HepG2 (cell line): ENCODE results near the gene PMM2. TPM values are rescaled to one million over a fixed set of nuclear protein-coding genes. Genes with fewer than 3 reads are reported as not detected.
A peak's percentile ranks its signal among the peaks of the same experiment; 100 is the strongest.

Experiments used
- AGO2 ChIP-seq: fragments of 200-400 bp; formaldehyde crosslinking; optimal IDR thresholded peaks from 2 replicates; pipeline ENCODE3; 2017; ENCODE audit warnings: mild to moderate bottlenecking, low read depth, low read length, moderate library complexity
- HOXA3 ChIP-seq: sonication (generic); formaldehyde crosslinking; IDR thresholded peaks from 2 replicates; pipeline ENCODE4 v1.5.0; 2020; ENCODE audit warnings: missing genetic modification reagents
- NCOA1 ChIP-seq: sonication (generic); formaldehyde crosslinking; IDR thresholded peaks from 2 replicates; pipeline ENCODE4 v1.9.0; 2021; ENCODE audit warnings: missing genetic modification reagents
- SOX6 ChIP-seq, 2 experiments: fragments of 450-650 bp in 1 of 2; sonication (generic) in 1 of 2; formaldehyde crosslinking in 1 of 2; IDR thresholded peaks; 2 replicates each; pipeline versions ENCODE4 v1.4.0 to v1.6.1; 2017 to 2020; ENCODE audit warnings: antibody characterized with exemption in 1 of 2, mild to moderate bottlenecking in 1 of 2, missing genetic modification reagents in 1 of 2
- SUZ12 ChIP-seq: fragments of 150-350 bp; IDR thresholded peaks from 2 replicates; pipeline ENCODE4 v1.6.1; 2014; ENCODE audit warnings: low read depth, low read length
- ZFYVE20 ChIP-seq: sonication (generic); formaldehyde crosslinking; IDR thresholded peaks from 2 replicates; pipeline ENCODE4 v1.8.0; 2023; ENCODE audit warnings: low read depth, mild to moderate bottlenecking, moderate library complexity, missing genetic modification reagents, borderline replicate concordance
- ZNF326 ChIP-seq: sonication (generic); formaldehyde crosslinking; IDR thresholded peaks from 2 replicates; pipeline ENCODE4 v1.4.0; 2020; ENCODE audit warnings: missing genetic modification reagents, borderline replicate concordance
- ZNF569 ChIP-seq: sonication (generic); formaldehyde crosslinking; IDR thresholded peaks from 2 replicates; pipeline ENCODE4 v1.5.0; 2020; ENCODE audit warnings: mild to moderate bottlenecking, missing genetic modification reagents, moderate library complexity, borderline replicate concordance
- ZNF670 ChIP-seq: sonication (generic); formaldehyde crosslinking; IDR thresholded peaks from 2 replicates; pipeline ENCODE4 v1.8.0; 2022; ENCODE audit warnings: mild to moderate bottlenecking, missing genetic modification reagents, borderline replicate concordance
- ZNF746 ChIP-seq: sonication (generic); formaldehyde crosslinking; IDR thresholded peaks from 2 replicates; pipeline ENCODE4 v1.8.0; 2022; ENCODE audit warnings: mild to moderate bottlenecking, missing genetic modification reagents
- ZNF768 ChIP-seq: sonication (generic); formaldehyde crosslinking; IDR thresholded peaks from 2 replicates; pipeline ENCODE4 v1.4.0; 2020; ENCODE audit warnings: missing genetic modification reagents
- ZNF772 ChIP-seq: sonication (generic); formaldehyde crosslinking; IDR thresholded peaks from 2 replicates; pipeline ENCODE4 v1.5.0; 2020; ENCODE audit warnings: mild to moderate bottlenecking, missing genetic modification reagents
- ZNF879 ChIP-seq: sonication (generic); formaldehyde crosslinking; IDR thresholded peaks from 2 replicates; pipeline ENCODE4 v1.8.1; 2023; ENCODE audit warnings: missing genetic modification reagents
- polyA plus RNA-seq, 8 experiments: library from polyadenylated mRNA; depleted of rRNA in 3 of 8; stranded (reverse) in 7 of 8; unstranded in 1 of 8; fragments of >200 nt; fragmentation: Illumina TruSeq in 4 of 8; extraction: Trizol in 4 of 8; gene quantifications; 2 replicates each; pipeline versions ENCODE4 v1.2.1 to v1.2.3, GENCODE V29; 2011 to 2016; ENCODE audit warnings: low read depth in 4 of 8, missing spikeins in 1 of 8, mixed read lengths in 1 of 8; ENCODE audit not compliant: insufficient read depth in 1 of 8
- total RNA-seq, 5 experiments: library from RNA; depleted of rRNA; stranded (reverse); fragments of >200 nt; fragmentation: Illumina TruSeq; extraction: Trizol; gene quantifications; 2 replicates each; pipeline ENCODE4 v1.2.3, GENCODE V29; 2016; ENCODE audit warnings: low read depth in 1 of 5
- TF ChIP-seq, protein P1 (sequence below): sonication (generic); formaldehyde crosslinking; IDR thresholded peaks from 2 replicates; pipeline ENCODE4 v1.4.0; 2020; ENCODE audit warnings: mild to moderate bottlenecking, missing genetic modification reagents
- TF ChIP-seq, protein P2 (sequence below): sonication (generic); formaldehyde crosslinking; IDR thresholded peaks from 2 replicates; pipeline ENCODE4 v1.9.0; 2021; ENCODE audit warnings: missing genetic modification reagents, borderline replicate concordance
- TF ChIP-seq, protein P3 (sequence below): sonication (generic); formaldehyde crosslinking; IDR thresholded peaks from 2 replicates; pipeline ENCODE4 v1.5.1; 2020; ENCODE audit warnings: missing genetic modification reagents, mild to moderate bottlenecking, borderline replicate concordance
- TF ChIP-seq, protein P4 (sequence below): sonication (generic); formaldehyde crosslinking; IDR thresholded peaks from 2 replicates; pipeline ENCODE4 v1.9.0; 2022; ENCODE audit warnings: missing genetic modification reagents, mild to moderate bottlenecking, borderline replicate concordance

The PMM2 gene
- total and polyA plus RNA-seq, 2 of the 13 experiments (the other 11 are each of a cell fraction or from before 2014, with no cell fraction given): 52.2 to 93.7 TPM

DNA sequence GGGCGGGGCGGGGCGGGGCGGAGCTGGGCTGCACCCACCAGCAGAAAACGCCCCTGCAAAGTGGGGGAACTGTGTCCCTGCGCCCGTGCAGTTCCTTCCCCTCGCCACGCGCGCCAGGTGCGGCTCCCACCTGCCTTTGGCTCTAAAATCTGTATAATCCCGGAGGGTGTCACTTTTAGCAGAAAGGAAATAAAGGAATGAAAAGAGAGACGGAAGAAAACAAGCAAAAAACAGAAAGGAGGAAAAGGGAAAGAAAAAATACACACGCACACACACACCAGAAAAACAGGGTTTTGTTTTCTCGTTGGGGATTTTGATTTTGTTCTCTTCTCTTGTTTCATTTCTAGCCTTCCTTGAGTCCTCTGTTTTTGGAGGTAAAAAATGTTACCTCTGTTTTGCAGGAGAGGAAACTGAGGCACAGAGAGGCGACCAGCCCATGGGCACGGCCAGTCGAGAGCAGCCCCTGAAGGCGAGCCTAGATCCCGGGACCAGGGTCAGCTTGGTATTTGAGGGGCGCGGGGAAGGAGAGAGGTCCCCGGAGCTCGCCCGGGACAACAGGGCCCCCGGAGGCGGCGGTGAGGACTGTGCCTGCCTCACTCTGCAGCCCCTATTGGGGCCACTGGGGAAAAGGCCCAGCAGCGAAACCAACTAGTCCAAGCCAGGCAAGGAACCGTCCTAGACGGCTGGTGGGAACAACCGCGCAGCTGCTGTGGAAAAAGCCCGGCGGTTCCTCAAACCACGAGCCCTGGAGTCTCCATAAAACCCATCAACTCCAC, 71.8 kb downstream of the PMM2 start (continued):
- TF ChIP-seq, protein P1, sequence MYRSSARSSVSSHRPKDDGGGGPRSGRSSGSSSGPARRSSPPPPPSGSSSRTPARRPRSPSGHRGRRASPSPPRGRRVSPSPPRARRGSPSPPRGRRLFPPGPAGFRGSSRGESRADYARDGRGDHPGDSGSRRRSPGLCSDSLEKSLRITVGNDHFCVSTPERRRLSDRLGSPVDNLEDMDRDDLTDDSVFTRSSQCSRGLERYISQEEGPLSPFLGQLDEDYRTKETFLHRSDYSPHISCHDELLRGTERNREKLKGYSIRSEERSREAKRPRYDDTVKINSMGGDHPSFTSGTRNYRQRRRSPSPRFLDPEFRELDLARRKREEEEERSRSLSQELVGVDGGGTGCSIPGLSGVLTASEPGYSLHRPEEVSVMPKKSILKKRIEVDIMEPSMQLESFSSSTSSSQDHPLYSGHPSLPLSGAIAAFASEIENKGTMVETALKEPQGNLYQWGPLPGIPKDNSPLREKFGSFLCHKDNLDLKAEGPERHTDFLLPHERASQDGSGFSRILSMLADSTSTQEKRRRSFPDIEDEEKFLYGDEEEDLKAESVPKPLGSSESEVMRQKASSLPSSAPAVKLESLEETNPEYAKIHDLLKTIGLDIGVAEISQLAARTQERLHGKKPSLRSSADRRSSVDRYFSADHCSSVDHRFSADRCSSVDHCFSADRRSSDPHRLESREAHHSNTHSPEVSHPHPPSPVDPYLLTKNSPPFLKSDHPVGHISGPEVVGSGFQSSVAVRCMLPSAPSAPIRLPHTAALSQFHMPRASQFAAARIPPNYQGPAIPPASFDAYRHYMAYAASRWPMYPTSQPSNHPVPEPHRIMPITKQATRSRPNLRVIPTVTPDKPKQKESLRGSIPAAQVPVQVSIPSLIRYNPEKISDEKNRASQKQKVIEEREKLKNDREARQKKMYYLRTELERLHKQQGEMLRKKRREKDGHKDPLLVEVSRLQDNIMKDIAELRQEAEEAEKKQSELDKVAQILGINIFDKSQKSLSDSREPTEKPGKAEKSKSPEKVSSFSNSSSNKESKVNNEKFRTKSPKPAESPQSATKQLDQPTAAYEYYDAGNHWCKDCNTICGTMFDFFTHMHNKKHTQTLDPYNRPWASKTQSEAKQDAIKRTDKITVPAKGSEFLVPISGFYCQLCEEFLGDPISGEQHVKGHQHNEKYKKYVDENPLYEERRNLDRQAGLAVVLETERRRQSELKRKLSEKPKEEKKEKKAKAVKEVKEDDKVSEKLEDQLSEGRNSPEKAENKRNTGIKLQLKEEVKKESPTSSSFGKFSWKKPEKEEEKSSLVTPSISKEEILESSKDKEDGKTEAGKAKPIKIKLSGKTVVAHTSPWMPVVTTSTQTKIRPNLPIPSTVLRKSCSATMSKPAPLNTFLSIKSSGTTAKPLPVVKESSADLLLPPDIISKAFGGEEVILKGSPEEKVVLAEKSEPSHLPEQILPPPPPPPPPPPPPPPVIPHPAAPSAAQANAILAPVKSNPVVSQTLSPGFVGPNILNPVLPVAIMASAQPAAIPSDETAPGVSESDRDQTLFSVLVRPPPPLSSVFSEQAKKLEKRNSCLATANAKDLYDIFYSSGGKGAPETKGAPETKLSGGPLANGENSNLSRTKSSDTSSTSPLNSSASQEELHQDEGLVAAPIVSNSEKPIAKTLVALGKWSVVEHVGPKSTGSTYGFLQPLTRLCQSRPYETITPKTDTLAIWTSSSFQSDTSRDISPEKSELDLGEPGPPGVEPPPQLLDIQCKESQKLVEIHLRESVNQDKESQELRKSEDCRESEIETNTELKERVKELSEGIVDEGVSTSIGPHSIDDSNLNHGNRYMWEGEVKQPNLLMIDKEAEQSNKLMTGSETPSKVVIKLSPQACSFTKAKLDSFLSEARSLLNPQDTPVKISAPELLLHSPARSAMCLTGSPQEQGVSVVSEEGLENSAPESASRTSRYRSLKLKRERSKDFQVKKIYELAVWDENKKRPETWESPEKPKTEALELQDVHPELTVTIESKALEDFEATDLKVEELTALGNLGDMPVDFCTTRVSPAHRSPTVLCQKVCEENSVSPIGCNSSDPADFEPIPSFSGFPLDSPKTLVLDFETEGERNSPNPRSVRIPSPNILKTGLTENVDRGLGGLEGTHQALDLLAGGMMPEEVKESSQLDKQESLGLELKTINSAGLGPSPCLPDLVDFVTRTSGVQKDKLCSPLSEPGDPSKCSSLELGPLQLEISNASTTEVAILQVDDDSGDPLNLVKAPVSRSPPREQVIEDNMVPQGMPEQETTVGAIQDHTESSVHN: no peak
- TF ChIP-seq ZNF879 (CRISPR knock-in tag) (peak; percentile 94), AGO2 (peak; percentile 30), ZNF326 (CRISPR knock-in tag) (no peak), ZNF746 (CRISPR knock-in tag) (peak; percentile 39; the same call in 1 of the 2 replicates), ZNF768 (CRISPR knock-in tag) (peak; percentile 44; the same call in 1 of the 2 replicates), SOX6 (IDR thresholded peaks at IDR 0.05) (no peak), SOX6 (CRISPR knock-in tag; IDR thresholded peaks at IDR 0.05) (no peak), ZNF670 (no peak), SUZ12 (no peak), ZNF569 (CRISPR knock-in tag) (no peak), NCOA1 (peak; percentile 67; the same call in 1 of the 2 replicates), ZNF772 (CRISPR knock-in tag) (peak; percentile 45; the same call in 1 of the 2 replicates), ZFYVE20 (CRISPR knock-in tag) (no peak), HOXA3 (CRISPR knock-in tag) (peak; percentile 64; the same call in 1 of the 2 replicates)
- TF ChIP-seq, protein P2, sequence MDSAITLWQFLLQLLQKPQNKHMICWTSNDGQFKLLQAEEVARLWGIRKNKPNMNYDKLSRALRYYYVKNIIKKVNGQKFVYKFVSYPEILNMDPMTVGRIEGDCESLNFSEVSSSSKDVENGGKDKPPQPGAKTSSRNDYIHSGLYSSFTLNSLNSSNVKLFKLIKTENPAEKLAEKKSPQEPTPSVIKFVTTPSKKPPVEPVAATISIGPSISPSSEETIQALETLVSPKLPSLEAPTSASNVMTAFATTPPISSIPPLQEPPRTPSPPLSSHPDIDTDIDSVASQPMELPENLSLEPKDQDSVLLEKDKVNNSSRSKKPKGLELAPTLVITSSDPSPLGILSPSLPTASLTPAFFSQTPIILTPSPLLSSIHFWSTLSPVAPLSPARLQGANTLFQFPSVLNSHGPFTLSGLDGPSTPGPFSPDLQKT (CRISPR knock-in tag): no peak
- TF ChIP-seq, protein P3, sequence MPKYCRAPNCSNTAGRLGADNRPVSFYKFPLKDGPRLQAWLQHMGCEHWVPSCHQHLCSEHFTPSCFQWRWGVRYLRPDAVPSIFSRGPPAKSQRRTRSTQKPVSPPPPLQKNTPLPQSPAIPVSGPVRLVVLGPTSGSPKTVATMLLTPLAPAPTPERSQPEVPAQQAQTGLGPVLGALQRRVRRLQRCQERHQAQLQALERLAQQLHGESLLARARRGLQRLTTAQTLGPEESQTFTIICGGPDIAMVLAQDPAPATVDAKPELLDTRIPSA (CRISPR knock-in tag): no peak
- TF ChIP-seq, protein P4, sequence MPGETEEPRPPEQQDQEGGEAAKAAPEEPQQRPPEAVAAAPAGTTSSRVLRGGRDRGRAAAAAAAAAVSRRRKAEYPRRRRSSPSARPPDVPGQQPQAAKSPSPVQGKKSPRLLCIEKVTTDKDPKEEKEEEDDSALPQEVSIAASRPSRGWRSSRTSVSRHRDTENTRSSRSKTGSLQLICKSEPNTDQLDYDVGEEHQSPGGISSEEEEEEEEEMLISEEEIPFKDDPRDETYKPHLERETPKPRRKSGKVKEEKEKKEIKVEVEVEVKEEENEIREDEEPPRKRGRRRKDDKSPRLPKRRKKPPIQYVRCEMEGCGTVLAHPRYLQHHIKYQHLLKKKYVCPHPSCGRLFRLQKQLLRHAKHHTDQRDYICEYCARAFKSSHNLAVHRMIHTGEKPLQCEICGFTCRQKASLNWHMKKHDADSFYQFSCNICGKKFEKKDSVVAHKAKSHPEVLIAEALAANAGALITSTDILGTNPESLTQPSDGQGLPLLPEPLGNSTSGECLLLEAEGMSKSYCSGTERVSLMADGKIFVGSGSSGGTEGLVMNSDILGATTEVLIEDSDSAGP (CRISPR knock-in tag): no peak
